Hindlimb muscle (tissue), 1 donor: ENCODE results near the gene CRNKL1. TPM values are rescaled to one million over a fixed set of nuclear protein-coding genes. Genes with fewer than 3 reads are reported as not detected.

Source experiments
- polyA plus RNA-seq: library from polyadenylated mRNA; unstranded; fragments of 120-200 nt; gene quantifications from one replicate; pipeline ENCODE4 v1.2.1, GENCODE V29; 2013; ENCODE audit not compliant: insufficient read length

Gene CRNKL1
- polyA plus RNA-seq, 1 donor: 24.2 TPM

Other genes with a start within 250 kb of the CRNKL1 start
- 59.3 TPM for gene NAA20, start 35.1 kb downstream of the CRNKL1 start, polyA plus RNA-seq
- gene CFAP61, start 66 bp upstream of the CRNKL1 start, polyA plus RNA-seq: 3.5 TPM